Endometrial microvascular endothelial cells (primary cell): Measurements from ENCODE around the gene KRTAP10-9. TPM values are rescaled to one million over a fixed set of nuclear protein-coding genes. Genes with fewer than 3 reads are reported as not detected.

ENCODE experiments used
- total RNA-seq: library from RNA; depleted of rRNA; stranded (reverse); fragments of >200 nt; gene quantifications from one replicate; pipeline ENCODE4 v1.2.3, GENCODE V29; 2015; ENCODE audit errors: inconsistent ontology term

Gene KRTAP10-9
- total RNA-seq, 1 donor from 2014 or later: not detected

Other genes with a start within 250 kb of the KRTAP10-9 start
- gene LRRC3, start 171.6 kb upstream of the KRTAP10-9 start, total RNA-seq: 3.9 TPM
- not detected for gene KRTAP10-1, start 86.9 kb upstream of the KRTAP10-9 start, total RNA-seq
- gene KRTAP10-2, start 75.6 kb upstream of the KRTAP10-9 start, total RNA-seq: not detected
- not detected for gene KRTAP10-3, start 68.3 kb upstream of the KRTAP10-9 start, total RNA-seq
- not detected for gene KRTAP10-4, start 53.4 kb upstream of the KRTAP10-9 start, total RNA-seq
- gene KRTAP10-5, start 46.5 kb upstream of the KRTAP10-9 start, total RNA-seq: not detected
- not detected for gene KRTAP10-6, start 34.6 kb upstream of the KRTAP10-9 start, total RNA-seq
- not detected for gene KRTAP10-7, start 26.5 kb upstream of the KRTAP10-9 start, total RNA-seq
- gene KRTAP10-8, start 15.0 kb upstream of the KRTAP10-9 start, total RNA-seq: not detected
- not detected for gene KRTAP10-10, start 10.3 kb downstream of the KRTAP10-9 start, total RNA-seq
- gene KRTAP10-11, start 19.3 kb downstream of the KRTAP10-9 start, total RNA-seq: not detected
- gene KRTAP12-4, start 27.6 kb downstream of the KRTAP10-9 start, total RNA-seq: not detected
- gene KRTAP12-3, start 30.8 kb downstream of the KRTAP10-9 start, total RNA-seq: not detected
- gene KRTAP12-2, start 39.8 kb downstream of the KRTAP10-9 start, total RNA-seq: not detected
- gene KRTAP12-1, start 55.1 kb downstream of the KRTAP10-9 start, total RNA-seq: not detected
- not detected for gene KRTAP10-12, start 70.1 kb downstream of the KRTAP10-9 start, total RNA-seq
- not detected for gene TSPEAR, start 84.5 kb downstream of the KRTAP10-9 start, total RNA-seq
- 102 TPM for gene UBE2G2, start 174.7 kb downstream of the KRTAP10-9 start, total RNA-seq
- 82.4 TPM for gene SUMO3, start 191.0 kb downstream of the KRTAP10-9 start, total RNA-seq
- 494 TPM for gene PTTG1IP, start 246.6 kb downstream of the KRTAP10-9 start, total RNA-seq